Activated CD4-positive, alpha-beta T cell treated with anti-CD3 and anti-CD28 coated beads, Interleukin-2, amount 10 ng/mL, durations not matched to agents 7 days and 5 days (primary cell): ENCODE data around the gene RAP2B. TPM values are rescaled to one million over a fixed set of nuclear protein-coding genes. Genes with fewer than 3 reads are reported as not detected.

Source experiments
- CTCF ChIA-PET: fragments of 350-600 bp; sonication (Branson Sonifier 250); formaldehyde crosslinking; loops from one replicate; lab custom pipeline; 2021; ENCODE audit warnings: antibody characterized with exemption; lab: Charles Lee
- POLR2A ChIA-PET: fragments of 350-600 bp; sonication (Branson Sonifier 250); formaldehyde crosslinking; loops from one replicate; lab custom pipeline; 2021; ENCODE audit warnings: antibody characterized with exemption; lab: Charles Lee
- DNase-seq: peaks from one replicate; pipeline ENCODE4 v3.0.0-alpha.2; 2020
- H3K27ac Mint-ChIP-seq: one replicate; pipeline ENCODE4 v1.8.0; 2021; ENCODE audit warnings: mild to moderate bottlenecking, moderate library complexity, mixed read lengths
- H3K27me3 Mint-ChIP-seq: one replicate; pipeline ENCODE4 v1.8.0; 2021; ENCODE audit warnings: mixed read lengths
- H3K36me3 Mint-ChIP-seq: one replicate; pipeline ENCODE4 v1.8.0; 2021; ENCODE audit warnings: low read depth, mixed read lengths
- H3K4me1 Mint-ChIP-seq: one replicate; pipeline ENCODE4 v1.8.0; 2021; ENCODE audit warnings: mixed read lengths
- H3K4me3 Mint-ChIP-seq: one replicate; pipeline ENCODE4 v1.8.0; 2021; ENCODE audit warnings: mild to moderate bottlenecking, moderate library complexity, mixed read lengths
- H3K9me3 Mint-ChIP-seq: one replicate; pipeline ENCODE4 v1.8.0; 2021; ENCODE audit warnings: mixed read lengths
- total RNA-seq, 2 experiments: library from RNA; stranded (reverse); gene quantifications; one replicate each; pipeline ENCODE4 v1.2.3, GENCODE V29; 2021

Gene RAP2B
- total RNA-seq, 2 experiments from 2014 or later: 22.5 to 23.7 TPM

- Mint-ChIP-seq H3K9me3 (no peaks in the 10 kb centered on the region), H3K27ac (peak overlapping the region; percentile 99), H3K4me3 (peak overlapping the region; percentile 99), H3K36me3 (peaks cover 44% of the 10 kb centered on the region), H3K27me3 (no peaks in the 10 kb centered on the region), H3K4me1 (peaks cover 57% of the 10 kb centered on the region)
- ChIA-PET POLR2A (no interaction called here), CTCF (interaction anchor here (0.6 to 1.6 kb wide), 2 partner anchors 58 to 110 kb away, joined by 3 to 4 read pairs; no protein-coding TSS in a partner anchor)
- DNase-seq: peak; percentile 8
These were observed 1.3 kb downstream of the RAP2B start for GRCh38 chr3:153163393-153163724.

- DNase-seq: no peak
- no peaks in the 10 kb centered on the region for H3K9me3 Mint-ChIP-seq
- H3K4me1 Mint-ChIP-seq: peaks cover 57% of the 10 kb centered on the region
- ChIA-PET CTCF (interaction anchor here (1.6 kb wide), 2 partner anchors 57 to 467 kb away, joined by 3 to 4 read pairs; no protein-coding TSS in a partner anchor), POLR2A (interaction anchor here (0.6 kb wide), 1 partner anchor 560 kb away, joined by 4 read pairs; no protein-coding TSS in a partner anchor)
- peak overlapping the region; percentile 99 for H3K27ac Mint-ChIP-seq
- H3K27me3 Mint-ChIP-seq: no peaks in the 10 kb centered on the region
- H3K36me3 Mint-ChIP-seq: peaks cover 44% of the 10 kb centered on the region
- H3K4me3 Mint-ChIP-seq: peak overlapping the region; percentile 99
These were observed 1.9 kb downstream of the RAP2B start for GRCh38 chr3:153163756-153164550.

- Mint-ChIP-seq H3K36me3 (peaks cover 46% of the 10 kb centered on the region), H3K4me3 (peak overlapping the region; percentile 99), H3K9me3 (no peaks in the 10 kb centered on the region), H3K27me3 (no peaks in the 10 kb centered on the region), H3K27ac (peak overlapping the region; percentile 52), H3K4me1 (peaks cover 46% of the 10 kb centered on the region)
- POLR2A ChIA-PET: no interaction called here
- DNase-seq: no peak
- CTCF ChIA-PET: interaction anchor here (1.1 to 1.6 kb wide), 2 partner anchors 57 to 466 kb away, joined by 3 read pairs; no protein-coding TSS in a partner anchor
These were observed 3.2 kb downstream of the RAP2B start for GRCh38 chr3:153165261-153165681.

- H3K27ac Mint-ChIP-seq: peak overlapping the region; percentile 31
- peaks cover 47% of the 10 kb centered on the region for H3K4me1 Mint-ChIP-seq
- CTCF ChIA-PET: interaction anchor here (1.1 kb wide), 1 partner anchor 56 kb away, joined by 3 read pairs; no protein-coding TSS in a partner anchor
- H3K36me3 Mint-ChIP-seq: peaks cover 46% of the 10 kb centered on the region
- POLR2A ChIA-PET: interaction anchor here (0.7 kb wide), 1 partner anchor 424 kb away, joined by 4 read pairs; no protein-coding TSS in a partner anchor
- H3K4me3 Mint-ChIP-seq: peak overlapping the region; percentile 99
- no peaks in the 10 kb centered on the region for H3K27me3 Mint-ChIP-seq
- no peaks in the 10 kb centered on the region for H3K9me3 Mint-ChIP-seq
- peak; percentile 28 for DNase-seq
These were observed 4.2 kb downstream of the RAP2B start for GRCh38 chr3:153166206-153166605.

- ChIA-PET CTCF (interaction anchor here (0.6 to 0.9 kb wide), 2 partner anchors 13 to 20 kb away, joined by 3 to 5 read pairs; no protein-coding TSS in a partner anchor), POLR2A (interaction anchor here (0.7 kb wide), 1 partner anchor 423 kb away, joined by 4 read pairs; no protein-coding TSS in a partner anchor)
- no peak for DNase-seq
- Mint-ChIP-seq H3K4me1 (peaks cover 49% of the 10 kb centered on the region), H3K36me3 (peaks cover 46% of the 10 kb centered on the region), H3K4me3 (no peak overlapping the region), H3K27me3 (no peaks in the 10 kb centered on the region), H3K27ac (no peak overlapping the region), H3K9me3 (no peaks in the 10 kb centered on the region)
These were observed 4.8 kb downstream of the RAP2B start for GRCh38 chr3:153166796-153167195.

GRCh38 chr3:153169793-153170383 lies 7.9 kb downstream of the RAP2B start:
- CTCF ChIA-PET: no interaction called here
- Mint-ChIP-seq H3K4me3 (no peak overlapping the region), H3K4me1 (peaks cover 37% of the 10 kb centered on the region), H3K9me3 (no peaks in the 10 kb centered on the region), H3K27ac (no peak overlapping the region), H3K36me3 (peaks cover 26% of the 10 kb centered on the region), H3K27me3 (no peaks in the 10 kb centered on the region)
- DNase-seq: no peak
- POLR2A ChIA-PET: no interaction called here

GRCh38 chr3:153171256-153171655 lies 9.2 kb downstream of the RAP2B start:
- peaks cover 6% of the 10 kb centered on the region for H3K9me3 Mint-ChIP-seq
- no peak overlapping the region for H3K4me3 Mint-ChIP-seq
- H3K27me3 Mint-ChIP-seq: no peaks in the 10 kb centered on the region
- no peak overlapping the region for H3K27ac Mint-ChIP-seq
- DNase-seq: no peak
- POLR2A ChIA-PET: no interaction called here
- peaks cover 23% of the 10 kb centered on the region for H3K4me1 Mint-ChIP-seq
- H3K36me3 Mint-ChIP-seq: peaks cover 18% of the 10 kb centered on the region
- CTCF ChIA-PET: interaction anchor here (1.2 kb wide), 1 partner anchor 9 kb away, joined by 4 read pairs; no protein-coding TSS in a partner anchor

- H3K27ac Mint-ChIP-seq: no peak overlapping the region
- H3K9me3 Mint-ChIP-seq: peaks cover 7% of the 10 kb centered on the region
- DNase-seq: no peak
- ChIA-PET CTCF (interaction anchor here (1.2 kb wide), 1 partner anchor 8 kb away, joined by 4 read pairs; no protein-coding TSS in a partner anchor), POLR2A (no interaction called here)
- no peak overlapping the region for H3K4me3 Mint-ChIP-seq
- H3K27me3 Mint-ChIP-seq: no peaks in the 10 kb centered on the region
- H3K4me1 Mint-ChIP-seq: peaks cover 17% of the 10 kb centered on the region
- peaks cover 15% of the 10 kb centered on the region for H3K36me3 Mint-ChIP-seq
These were observed 9.9 kb downstream of the RAP2B start for GRCh38 chr3:153171918-153172317.

- no peaks in the 10 kb centered on the region for H3K27me3 Mint-ChIP-seq
- ChIA-PET POLR2A (no interaction called here), CTCF (interaction anchor here (0.6 to 1.5 kb wide), 3 partner anchors 36 to 1163 kb away, joined by 3 to 4 read pairs (median 3); no protein-coding TSS in a partner anchor)
- H3K4me1 Mint-ChIP-seq: peaks cover 7% of the 10 kb centered on the region
- peaks cover 7% of the 10 kb centered on the region for H3K9me3 Mint-ChIP-seq
- peaks cover 10% of the 10 kb centered on the region for H3K36me3 Mint-ChIP-seq
- DNase-seq: no peak
- no peak overlapping the region for H3K27ac Mint-ChIP-seq
- no peak overlapping the region for H3K4me3 Mint-ChIP-seq
These were observed 11.1 kb downstream of the RAP2B start for GRCh38 chr3:153172796-153173757.

- CTCF ChIA-PET: interaction anchor here (0.6 to 1.5 kb wide), 2 partner anchors 36 to 1162 kb away, joined by 3 to 4 read pairs; no protein-coding TSS in a partner anchor
- POLR2A ChIA-PET: no interaction called here
- no peak for DNase-seq
- Mint-ChIP-seq H3K4me1 (peaks cover 7% of the 10 kb centered on the region), H3K9me3 (peaks cover 7% of the 10 kb centered on the region), H3K27me3 (no peaks in the 10 kb centered on the region), H3K27ac (no peak overlapping the region), H3K36me3 (peaks cover 10% of the 10 kb centered on the region), H3K4me3 (no peak overlapping the region)
These were observed 11.9 kb downstream of the RAP2B start for GRCh38 chr3:153173758-153174516.

GRCh38 chr3:153176197-153176596 lies 14.2 kb downstream of the RAP2B start:
- CTCF ChIA-PET: no interaction called here
- H3K4me3 Mint-ChIP-seq: no peak overlapping the region

More at GRCh38 chr3:153176197-153176596, 14.2 kb downstream of the RAP2B start:
- Mint-ChIP-seq H3K36me3 (peaks cover 9% of the 10 kb centered on the region), H3K4me1 (peaks cover 2% of the 10 kb centered on the region), H3K27me3 (no peaks in the 10 kb centered on the region), H3K9me3 (peaks cover 7% of the 10 kb centered on the region), H3K27ac (no peak overlapping the region)
- POLR2A ChIA-PET: no interaction called here
- no peak for DNase-seq
